HepG2 (cell line): ENCODE results near the gene STC2. TPM values are rescaled to one million over a fixed set of nuclear protein-coding genes. Genes with fewer than 3 reads are reported as not detected.

Experiments
- ATF7-NPFF ChIP-seq: sonication (generic); formaldehyde crosslinking; IDR thresholded peaks from 2 replicates; pipeline ENCODE4 v1.8.1; 2023; ENCODE audit warnings: mild to moderate bottlenecking, low read depth, missing genetic modification reagents, moderate library complexity
- CC2D1A ChIP-seq: sonication (generic); formaldehyde crosslinking; IDR thresholded peaks from 2 replicates; pipeline ENCODE4 v1.8.1; 2023; ENCODE audit warnings: mild to moderate bottlenecking, missing genetic modification reagents
- GFI1 ChIP-seq: sonication (generic); formaldehyde crosslinking; IDR thresholded peaks from 2 replicates; pipeline ENCODE4 v1.5.0; 2020; ENCODE audit warnings: missing genetic modification reagents, mild to moderate bottlenecking, borderline replicate concordance
- HMGA1 ChIP-seq: sonication (generic); formaldehyde crosslinking; conservative IDR thresholded peaks from 2 replicates; pipeline ENCODE4 v1.4.0; 2020; ENCODE audit warnings: missing genetic modification reagents
- HOXA5 ChIP-seq: sonication (generic); formaldehyde crosslinking; IDR thresholded peaks from 2 replicates; pipeline ENCODE4 v1.4.0; 2020; ENCODE audit warnings: missing genetic modification reagents
- HOXA9 ChIP-seq: sonication (generic); formaldehyde crosslinking; IDR thresholded peaks from 2 replicates; pipeline ENCODE4 v1.8.1; 2022; ENCODE audit warnings: missing genetic modification reagents, mild to moderate bottlenecking, moderate library complexity, borderline replicate concordance
- IRX3 ChIP-seq: sonication (generic); formaldehyde crosslinking; IDR thresholded peaks from 2 replicates; pipeline ENCODE4 v1.8.1; 2023; ENCODE audit warnings: mild to moderate bottlenecking, low read depth, missing genetic modification reagents, borderline replicate concordance
- KDM1A ChIP-seq: IDR thresholded peaks from 2 replicates; pipeline ENCODE4 v1.6.1; 2016; ENCODE audit warnings: missing compliant biosample characterization
- KDM5B ChIP-seq: sonication (generic); formaldehyde crosslinking; IDR thresholded peaks from 2 replicates; pipeline ENCODE4 v1.4.0; 2020; ENCODE audit warnings: missing genetic modification reagents, mild to moderate bottlenecking, borderline replicate concordance
- KLF6 ChIP-seq: IDR thresholded peaks from 2 replicates; pipeline ENCODE4 v1.8.0; 2016; ENCODE audit warnings: missing biosample characterization, missing genetic modification reagents
- MXI1 ChIP-seq: IDR thresholded peaks from 3 replicates; pipeline ENCODE4 v1.6.1; 2012; ENCODE audit warnings: low read depth, low read length, inconsistent platforms, borderline replicate concordance
- NBN ChIP-seq: fragments of 450-650 bp; conservative IDR thresholded peaks from 2 replicates; pipeline ENCODE4 v1.6.1; 2017
- PAF1 ChIP-seq: IDR thresholded peaks from 2 replicates; pipeline ENCODE4 v1.6.1; 2016; ENCODE audit warnings: missing genetic modification reagents, missing compliant biosample characterization
- REXO4 ChIP-seq: sonication (generic); formaldehyde crosslinking; IDR thresholded peaks from 2 replicates; pipeline ENCODE4 v1.8.0; 2022; ENCODE audit warnings: missing genetic modification reagents, mild to moderate bottlenecking, borderline replicate concordance
- SETDB1 ChIP-seq: sonication (generic); formaldehyde crosslinking; IDR thresholded peaks from 2 replicates; pipeline ENCODE4 v1.5.1; 2020; ENCODE audit warnings: missing genetic modification reagents, mild to moderate bottlenecking, borderline replicate concordance
- SMARCE1 ChIP-seq: fragments of 450-650 bp; IDR thresholded peaks from 2 replicates; pipeline ENCODE4 v1.6.1; 2017; ENCODE audit warnings: borderline replicate concordance
- STAT5B ChIP-seq: sonication (generic); formaldehyde crosslinking; IDR thresholded peaks from 2 replicates; pipeline ENCODE4 v1.4.0; 2020; ENCODE audit warnings: missing genetic modification reagents
- THAP11 ChIP-seq: IDR thresholded peaks from 2 replicates; pipeline ENCODE4 v1.6.1; 2016; ENCODE audit warnings: missing biosample characterization, missing genetic modification reagents
- ZNF160 ChIP-seq: sonication (generic); formaldehyde crosslinking; IDR thresholded peaks from 2 replicates; pipeline ENCODE4 v1.8.0; 2022; ENCODE audit warnings: mild to moderate bottlenecking, inconsistent platforms, missing genetic modification reagents
- ZNF256 ChIP-seq: sonication (generic); formaldehyde crosslinking; conservative IDR thresholded peaks from 2 replicates; pipeline ENCODE4 v1.4.0; 2020; ENCODE audit warnings: missing genetic modification reagents
- ZNF34 ChIP-seq: sonication (generic); formaldehyde crosslinking; IDR thresholded peaks from 2 replicates; pipeline ENCODE4 v1.4.0; 2020; ENCODE audit warnings: mild to moderate bottlenecking, missing genetic modification reagents, borderline replicate concordance
- ZNF562 ChIP-seq: sonication (generic); formaldehyde crosslinking; IDR thresholded peaks from 2 replicates; pipeline ENCODE4 v1.8.0; 2022; ENCODE audit warnings: missing genetic modification reagents, borderline replicate concordance
- ZNF589 ChIP-seq: sonication (generic); formaldehyde crosslinking; conservative IDR thresholded peaks from 2 replicates; pipeline ENCODE4 v1.8.0; 2022; ENCODE audit warnings: mild to moderate bottlenecking, moderate library complexity, missing genetic modification reagents
- ZNF672 ChIP-seq: sonication (generic); formaldehyde crosslinking; IDR thresholded peaks from 2 replicates; pipeline ENCODE4 v1.8.1; 2022; ENCODE audit warnings: missing genetic modification reagents
- ZNF883 ChIP-seq: sonication (generic); formaldehyde crosslinking; IDR thresholded peaks from 2 replicates; pipeline ENCODE4 v1.5.1; 2020; ENCODE audit warnings: mild to moderate bottlenecking, missing genetic modification reagents; ENCODE audit errors: not compliant biosample characterization
- ZSCAN30 ChIP-seq: sonication (generic); formaldehyde crosslinking; IDR thresholded peaks from 2 replicates; pipeline ENCODE4 v1.5.0; 2020; ENCODE audit warnings: mild to moderate bottlenecking, missing genetic modification reagents
- ZSCAN9 ChIP-seq: IDR thresholded peaks from 2 replicates; pipeline ENCODE4 v1.6.1; 2016; ENCODE audit warnings: borderline replicate concordance
- polyA plus RNA-seq, 8 experiments: library from polyadenylated mRNA; depleted of rRNA in 3 of 8; stranded (reverse) in 7 of 8; unstranded in 1 of 8; fragments of >200 nt; fragmentation: Illumina TruSeq in 4 of 8; extraction: Trizol in 4 of 8; gene quantifications; 2 replicates each; pipeline versions ENCODE4 v1.2.1 to v1.2.3, GENCODE V29; 2011 to 2016; ENCODE audit warnings: low read depth in 4 of 8, missing spikeins in 1 of 8, mixed read lengths in 1 of 8; ENCODE audit not compliant: insufficient read depth in 1 of 8
- total RNA-seq, 5 experiments: library from RNA; depleted of rRNA; stranded (reverse); fragments of >200 nt; fragmentation: Illumina TruSeq; extraction: Trizol; gene quantifications; 2 replicates each; pipeline ENCODE4 v1.2.3, GENCODE V29; 2016; ENCODE audit warnings: low read depth in 1 of 5
- TF ChIP-seq, protein P1 (sequence below): IDR thresholded peaks from 2 replicates; pipeline ENCODE4 v1.6.1; 2016; ENCODE audit warnings: control low read depth
- TF ChIP-seq, protein P2 (sequence below): sonication (generic); formaldehyde crosslinking; IDR thresholded peaks from 2 replicates; pipeline ENCODE4 v1.5.0; 2020; ENCODE audit warnings: mild to moderate bottlenecking, low read depth, missing genetic modification reagents, borderline replicate concordance
- TF ChIP-seq, protein P3 (sequence below): sonication (generic); formaldehyde crosslinking; IDR thresholded peaks from 2 replicates; pipeline ENCODE4 v1.5.0; 2020; ENCODE audit warnings: missing genetic modification reagents, mild to moderate bottlenecking, borderline replicate concordance

STC2 gene
- total and polyA plus RNA-seq, 2 of the 13 experiments (the other 11 are each of a cell fraction or from before 2014, with no cell fraction given): 27.1 to 69.2 TPM

DNA sequence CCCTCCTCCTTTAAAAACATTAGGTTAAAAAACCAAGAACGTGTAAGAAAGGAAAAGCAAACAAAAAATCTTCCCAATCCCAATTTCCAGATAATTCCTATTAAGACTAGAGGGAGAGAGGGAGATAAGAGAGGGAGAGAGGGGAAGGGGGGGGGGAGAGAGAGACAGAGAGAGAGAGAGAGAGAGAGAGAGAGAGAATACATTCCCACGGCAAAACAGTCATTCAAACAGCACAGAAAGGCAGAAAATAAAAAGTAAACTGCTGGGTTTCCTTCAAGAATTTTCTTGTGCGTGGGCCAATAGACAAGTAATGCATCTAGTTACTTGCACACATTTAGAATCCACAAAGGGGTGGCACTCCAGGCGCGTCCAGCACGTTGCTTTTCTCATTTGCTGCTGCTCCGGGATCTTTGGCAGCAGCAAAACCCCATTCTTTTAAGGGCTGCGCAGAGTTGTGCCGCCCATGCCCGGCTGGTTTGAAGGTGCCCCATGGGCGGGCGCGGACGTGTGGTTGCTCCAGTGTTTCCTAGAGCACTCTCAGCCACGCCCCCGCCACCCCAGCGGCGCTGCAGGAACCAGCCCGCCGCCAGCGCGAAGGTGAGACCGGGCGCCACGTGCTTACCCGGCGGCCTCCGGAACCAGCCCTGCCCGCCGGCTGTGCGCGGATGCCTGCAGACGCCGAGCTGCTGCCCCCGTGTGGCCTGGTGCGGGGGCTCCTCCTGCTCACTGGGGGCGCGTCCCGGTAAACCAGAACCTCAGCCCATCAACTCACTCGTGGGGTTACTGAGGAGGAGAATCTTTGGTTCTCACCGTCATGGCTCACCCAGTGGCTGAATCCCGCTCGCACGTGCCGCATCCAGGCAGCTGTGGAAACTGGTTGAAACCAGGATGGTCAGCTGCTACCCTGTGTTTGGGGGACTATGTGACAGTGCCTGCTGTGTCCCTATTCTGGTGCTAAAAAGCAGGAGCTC is 44.6 kb downstream of the STC2 start (continued):
- TF ChIP-seq HOXA9 (CRISPR knock-in tag) (peak; percentile 90), ZSCAN9 (CRISPR knock-in tag) (peak; percentile 95), THAP11 (CRISPR knock-in tag) (peak; percentile 84), ZNF34 (CRISPR knock-in tag) (no peak), ZNF589 (CRISPR knock-in tag) (peak; percentile 96), REXO4 (peak; percentile 77), SETDB1 (CRISPR knock-in tag) (no peak), KDM1A (CRISPR knock-in tag) (peak; percentile 44; the same call in 1 of the 2 replicates), PAF1 (CRISPR knock-in tag) (no peak), ZNF160 (CRISPR knock-in tag) (peak; percentile 96), ZNF883 (CRISPR knock-in tag) (peak; percentile 99), HOXA5 (CRISPR knock-in tag) (peak; percentile 96), ZNF672 (CRISPR knock-in tag) (peak; percentile 79; the same call in 1 of the 2 replicates), ZSCAN30 (CRISPR knock-in tag) (peak; percentile 98), SMARCE1 (no peak), MXI1 (peak; percentile 97; the same call in 2 of the 3 replicates), NBN (no peak), STAT5B (no peak), GFI1 (CRISPR knock-in tag) (peak; percentile 93), ZNF562 (CRISPR knock-in tag) (peak; percentile 83; the same call in 1 of the 2 replicates), HMGA1 (CRISPR knock-in tag) (no peak), KLF6 (CRISPR knock-in tag) (peak; percentile 97), IRX3 (peak; percentile 98; the same call in 1 of the 2 replicates), ZNF256 (peak; percentile 97), ATF7-NPFF (CRISPR knock-in tag) (peak; percentile 99), KDM5B (CRISPR knock-in tag) (peak; percentile 98), CC2D1A (CRISPR knock-in tag) (peak; percentile 94; the same call in 1 of the 2 replicates)
- TF ChIP-seq, protein P1, sequence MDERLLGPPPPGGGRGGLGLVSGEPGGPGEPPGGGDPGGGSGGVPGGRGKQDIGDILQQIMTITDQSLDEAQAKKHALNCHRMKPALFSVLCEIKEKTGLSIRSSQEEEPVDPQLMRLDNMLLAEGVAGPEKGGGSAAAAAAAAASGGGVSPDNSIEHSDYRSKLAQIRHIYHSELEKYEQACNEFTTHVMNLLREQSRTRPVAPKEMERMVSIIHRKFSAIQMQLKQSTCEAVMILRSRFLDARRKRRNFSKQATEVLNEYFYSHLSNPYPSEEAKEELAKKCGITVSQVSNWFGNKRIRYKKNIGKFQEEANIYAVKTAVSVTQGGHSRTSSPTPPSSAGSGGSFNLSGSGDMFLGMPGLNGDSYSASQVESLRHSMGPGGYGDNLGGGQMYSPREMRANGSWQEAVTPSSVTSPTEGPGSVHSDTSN (CRISPR knock-in tag): no peak
- TF ChIP-seq, protein P2, sequence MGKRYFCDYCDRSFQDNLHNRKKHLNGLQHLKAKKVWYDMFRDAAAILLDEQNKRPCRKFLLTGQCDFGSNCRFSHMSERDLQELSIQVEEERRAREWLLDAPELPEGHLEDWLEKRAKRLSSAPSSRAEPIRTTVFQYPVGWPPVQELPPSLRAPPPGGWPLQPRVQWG (CRISPR knock-in tag): no peak
- TF ChIP-seq, protein P3, sequence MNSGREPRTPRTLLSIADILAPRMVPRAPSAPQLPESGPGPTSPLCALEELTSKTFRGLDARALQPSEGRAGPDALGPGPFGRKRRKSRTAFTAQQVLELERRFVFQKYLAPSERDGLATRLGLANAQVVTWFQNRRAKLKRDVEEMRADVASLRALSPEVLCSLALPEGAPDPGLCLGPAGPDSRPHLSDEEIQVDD (CRISPR knock-in tag): peak; percentile 97; the same call in 1 of the 2 replicates
